GM18867 (cell line): ENCODE measurements around the gene RINT1.

Experiments
- ATAC-seq: cut with Tn5 transposase; IDR thresholded peaks from one replicate; pipeline ENCODE4 v1.9.1; 2021; ENCODE audit warnings: mild to moderate bottlenecking, moderate library complexity; ENCODE audit not compliant: unreplicated experiment

The RINT1 gene

DNA sequence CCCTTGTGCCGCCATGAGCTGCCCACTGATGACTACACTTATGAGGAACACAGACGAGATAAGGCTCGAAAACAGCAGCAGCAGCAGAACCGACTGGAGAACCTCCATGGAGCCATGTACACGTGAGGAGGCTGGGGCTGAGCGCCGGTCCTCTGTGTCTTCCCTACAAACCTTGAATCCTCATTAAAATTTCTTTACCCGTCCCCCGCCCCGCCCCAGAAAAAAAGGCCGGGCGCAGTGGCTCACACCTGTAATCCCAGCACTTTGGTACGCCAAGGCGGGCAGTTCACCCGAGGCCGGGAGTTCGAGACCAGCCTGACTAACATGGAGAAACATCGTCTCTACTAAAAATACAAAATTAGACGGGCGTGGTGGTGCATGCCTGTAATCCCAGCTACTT is 1.5 kb upstream of the RINT1 start:
- ATAC-seq = no peak

DNA sequence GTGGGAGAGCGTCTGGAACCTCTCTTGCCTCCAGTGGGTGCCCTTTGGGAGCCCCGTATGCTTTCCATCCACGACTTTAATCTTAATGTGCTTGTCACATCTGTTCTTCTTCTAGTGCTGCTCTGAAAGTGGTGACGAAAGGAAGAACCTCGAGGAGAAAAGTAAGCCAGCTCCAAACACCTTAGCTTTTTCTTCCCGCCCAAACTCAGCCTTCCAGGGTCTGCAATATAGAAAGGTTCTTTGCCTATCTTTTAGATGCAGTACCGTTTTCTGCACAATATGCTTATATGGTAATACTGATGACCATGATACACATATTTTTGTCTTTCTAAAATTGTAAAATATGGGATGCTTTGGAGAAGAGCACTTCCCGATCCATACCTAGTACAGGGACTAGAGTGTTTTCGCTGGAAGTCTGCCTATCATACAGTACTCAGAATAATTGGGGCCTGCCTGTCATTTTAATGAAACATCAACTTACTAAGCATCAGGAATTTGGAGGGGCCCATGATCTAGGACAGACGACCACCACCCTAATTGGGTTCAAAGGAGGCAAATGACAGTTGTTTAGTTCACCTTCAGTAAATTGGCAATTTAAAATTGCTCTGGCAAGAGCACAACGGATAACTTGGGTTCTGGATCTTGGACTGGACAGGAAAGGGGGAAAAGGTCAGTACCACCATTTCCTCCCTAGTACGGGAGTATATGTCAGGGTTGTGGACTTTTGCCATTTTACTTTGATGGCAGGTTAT is 884 bp downstream of the RINT1 start:
- no peak for ATAC-seq

DNA sequence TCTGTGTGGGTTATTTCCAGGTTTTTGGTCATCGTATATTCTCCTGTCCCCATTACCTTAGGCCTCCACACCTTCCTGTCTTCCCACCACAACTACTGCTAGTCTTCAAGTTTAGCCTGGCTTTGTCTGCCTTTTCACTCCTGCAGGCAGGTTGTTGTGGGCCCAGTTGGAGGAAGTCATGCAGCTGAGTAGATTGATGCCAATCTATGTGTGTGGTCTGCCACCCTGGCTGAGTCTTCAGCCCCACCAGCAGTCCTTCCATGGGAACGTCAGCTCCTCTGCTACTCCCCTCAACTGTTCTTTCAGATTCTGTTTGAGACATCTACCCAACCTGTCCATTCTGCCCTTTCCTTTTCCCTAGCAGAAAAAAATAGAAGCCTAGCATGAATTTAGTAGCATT is 6.3 kb downstream of the RINT1 start:
- ATAC-seq = no peak

DNA sequence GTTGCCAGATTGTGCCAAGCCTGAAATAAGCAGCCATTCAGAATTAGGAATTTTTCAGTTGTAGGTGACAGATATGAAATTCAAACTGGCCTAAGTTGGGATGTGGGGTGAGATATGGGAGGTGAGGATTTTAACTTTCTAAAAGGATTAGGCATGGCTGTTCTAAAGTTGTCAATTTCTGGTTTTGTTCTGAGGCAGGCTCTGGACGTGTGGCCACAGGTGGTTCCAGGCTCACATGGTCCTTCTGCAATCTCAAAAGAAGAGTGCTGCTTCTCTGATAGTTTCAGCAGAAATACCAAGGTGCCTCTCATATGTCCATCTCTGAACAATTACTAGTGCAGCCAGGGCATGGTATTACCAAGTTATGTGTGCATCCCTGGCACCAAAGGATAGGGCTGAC is 27.9 kb downstream of the RINT1 start:
- ATAC-seq = no peak

DNA sequence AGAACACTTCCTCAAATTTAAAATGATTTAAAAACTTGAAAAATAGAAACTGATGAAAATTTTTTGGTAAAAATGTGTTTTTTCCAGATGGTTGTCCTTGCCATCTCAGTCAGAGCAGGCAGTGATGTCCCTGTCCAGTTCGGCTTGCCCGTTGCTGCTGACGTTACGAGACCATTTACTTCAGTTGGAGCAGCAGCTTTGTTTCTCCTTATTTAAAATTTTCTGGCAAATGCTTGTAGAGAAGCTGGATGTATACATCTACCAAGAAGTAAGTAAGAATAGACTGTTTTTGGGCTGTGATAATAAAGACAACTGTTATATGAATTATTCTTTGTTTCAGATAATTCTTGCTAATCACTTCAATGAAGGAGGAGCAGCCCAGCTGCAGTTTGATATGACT is 33.2 kb downstream of the RINT1 start:
- no peak for ATAC-seq

DNA sequence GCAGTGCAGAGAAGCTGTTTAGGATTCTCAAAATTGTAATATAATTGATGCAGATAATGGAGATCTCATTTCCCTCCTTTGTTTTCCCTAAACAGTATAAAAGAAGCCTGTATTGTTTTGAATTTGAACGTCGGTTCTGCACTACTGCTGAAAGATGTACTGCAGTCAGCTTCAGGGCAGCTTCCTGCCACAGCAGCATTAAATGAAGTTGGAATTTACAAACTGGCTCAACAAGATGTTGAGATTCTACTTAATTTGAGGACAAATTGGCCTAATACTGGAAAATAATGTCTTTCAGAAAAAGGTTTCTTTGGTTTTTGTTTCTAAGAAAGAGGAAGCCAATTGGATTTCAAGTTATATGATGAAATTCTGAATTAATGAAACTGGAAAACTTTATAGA is 35.0 kb downstream of the RINT1 start:
- no peak for ATAC-seq

DNA sequence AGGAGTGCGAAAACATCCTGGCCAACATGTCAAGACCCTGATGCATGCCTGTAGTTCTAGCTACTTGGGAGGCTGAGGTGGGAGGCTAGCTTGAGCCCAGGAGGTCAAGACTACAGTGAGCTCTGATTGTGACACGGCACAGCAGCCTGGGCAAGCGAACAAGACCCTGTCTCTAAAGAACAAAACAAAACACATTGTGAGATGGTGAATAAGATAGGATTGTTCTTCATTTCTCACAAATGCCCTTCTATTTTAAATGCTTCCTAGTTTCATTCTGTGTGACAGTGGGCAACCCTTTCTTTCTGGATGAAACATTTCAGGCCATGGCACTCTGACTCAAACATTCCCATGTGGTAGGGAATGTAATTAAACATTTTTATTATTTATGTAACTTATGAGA is 35.8 kb downstream of the RINT1 start:
- no peak for ATAC-seq

DNA sequence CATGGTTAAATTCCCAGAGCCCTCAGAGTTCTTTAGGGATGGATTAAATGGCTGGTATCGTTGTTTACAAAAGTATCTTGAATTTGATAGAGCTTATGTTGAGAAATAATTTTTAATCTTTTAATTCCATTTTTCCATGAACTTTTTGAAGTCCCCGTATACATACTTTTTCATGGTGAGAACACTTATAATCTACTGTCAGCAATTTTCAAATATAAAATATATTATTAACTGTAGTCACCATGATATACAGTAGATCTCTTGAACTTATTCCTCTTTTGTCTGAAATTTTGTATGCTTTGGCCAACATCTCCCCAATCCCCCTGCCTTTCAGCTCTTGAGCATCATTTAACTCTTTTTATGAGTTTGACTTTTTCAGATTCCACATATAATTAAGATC is 39.9 kb downstream of the RINT1 start:
- no peak for ATAC-seq

DNA sequence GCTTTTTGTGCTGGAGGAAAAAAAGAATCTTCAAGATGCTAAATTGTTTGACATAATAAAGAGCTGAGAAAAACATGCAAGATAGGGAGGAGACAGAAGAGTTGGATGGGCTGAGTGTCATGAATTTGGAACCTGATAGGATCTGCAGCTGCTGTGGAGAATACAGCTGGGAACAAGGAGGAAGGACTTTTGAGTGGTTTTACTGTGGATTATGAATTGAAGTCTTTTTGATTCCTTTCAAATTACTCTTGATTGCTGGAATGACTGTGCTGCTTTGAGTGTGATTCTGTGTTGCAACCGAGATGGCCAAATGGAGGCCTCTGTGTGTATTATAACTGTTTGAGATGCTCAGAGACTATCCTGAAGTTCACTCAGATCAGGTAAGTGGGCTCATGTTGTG is 45.2 kb downstream of the RINT1 start:
- no peak for ATAC-seq

DNA sequence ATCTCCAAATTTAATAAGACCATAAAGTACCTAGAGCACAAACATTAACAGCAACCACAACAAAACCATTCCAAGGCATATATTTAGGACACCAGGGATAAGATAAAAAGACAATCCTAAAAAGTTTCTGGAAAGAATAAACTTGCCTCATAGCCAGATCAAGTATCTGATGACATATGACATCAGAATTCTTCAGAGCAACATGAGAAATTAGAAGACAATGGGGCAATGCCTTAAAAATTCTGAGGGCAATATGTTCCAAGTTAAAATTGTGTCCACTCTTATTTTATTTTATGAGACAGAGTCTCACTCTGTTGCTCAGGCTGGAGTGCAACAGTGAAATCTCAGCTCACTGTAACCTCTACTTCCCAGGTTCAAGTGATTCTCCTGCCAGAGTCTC is 46.5 kb downstream of the RINT1 start:
- ATAC-seq = no peak

DNA sequence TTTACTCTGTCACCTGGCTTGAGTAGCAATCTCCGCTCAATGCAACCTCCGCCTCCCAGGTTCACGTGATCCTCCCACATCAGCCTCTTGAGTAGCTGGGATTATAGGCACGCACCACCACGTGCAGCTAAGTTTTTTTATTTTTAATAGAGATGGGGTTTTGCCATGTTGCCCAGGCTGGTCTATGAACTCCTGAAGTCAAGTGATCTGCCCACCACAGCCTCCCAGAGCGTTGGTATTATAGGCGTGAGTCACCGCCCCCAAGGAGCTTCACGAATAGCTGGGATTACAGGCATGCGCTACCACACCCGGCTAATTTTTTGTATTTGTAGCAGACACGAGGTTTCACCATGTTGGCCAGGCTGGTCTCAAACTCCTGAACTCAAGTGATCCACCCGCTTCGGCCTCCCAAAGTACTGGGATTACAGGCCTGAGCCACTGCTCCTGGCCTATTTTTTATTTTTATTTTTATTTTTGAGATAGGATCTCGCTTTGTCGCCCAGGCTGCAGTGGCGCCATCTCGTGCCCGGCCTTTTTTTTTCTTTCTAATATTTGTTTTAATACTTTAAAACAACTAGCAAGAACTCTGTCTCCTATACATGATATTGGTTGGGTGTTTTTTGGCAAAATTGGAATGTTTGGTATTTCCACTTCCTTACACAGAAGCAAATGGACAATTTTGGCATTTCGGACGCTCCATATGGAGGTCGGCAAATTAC is 48.2 kb downstream of the RINT1 start:
- no peak for ATAC-seq

DNA sequence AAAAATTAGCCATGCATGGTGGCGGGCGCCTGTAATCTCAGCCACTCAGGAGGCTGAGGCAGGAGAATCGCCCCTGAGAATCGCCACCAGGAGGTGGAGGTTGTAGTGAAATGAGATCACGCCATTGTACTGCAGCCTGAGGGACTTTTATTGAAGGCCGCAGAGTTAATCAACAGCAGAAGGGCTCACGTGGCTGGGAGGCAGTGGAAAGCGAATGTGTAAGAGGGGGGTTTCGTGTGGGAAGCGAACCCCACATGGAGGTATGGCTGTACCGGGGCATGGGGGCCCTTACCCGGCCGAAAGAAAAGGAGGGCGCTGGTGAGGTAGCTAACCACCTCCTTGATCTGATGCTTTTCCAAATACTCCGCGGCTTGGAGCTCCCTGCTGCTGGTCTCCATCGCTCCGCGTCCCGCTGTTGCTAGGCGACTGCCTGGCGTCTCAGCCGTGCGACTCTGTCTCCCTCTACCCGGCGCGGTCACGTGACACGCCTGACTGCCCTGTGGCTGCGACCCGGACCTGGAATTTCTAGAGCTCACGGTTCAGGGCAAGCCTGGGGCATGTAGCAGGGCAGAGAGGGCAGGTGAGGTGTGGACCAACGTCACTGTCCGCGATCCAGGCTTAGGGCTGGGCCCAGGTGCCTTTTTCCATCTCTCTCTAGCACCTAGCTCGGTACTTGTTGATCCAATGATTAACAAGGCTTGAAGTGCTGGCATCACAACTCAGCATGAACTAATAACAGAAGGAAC is 49.2 kb downstream of the RINT1 start, which contains the start of gene EFCAB10:
TSS of gene EFCAB10 (minus strand) at position 428 of the 746 bp plus-strand sequence. CDS start at position 398, 30 bp downstream.
- peak; percentile 80 for ATAC-seq

DNA sequence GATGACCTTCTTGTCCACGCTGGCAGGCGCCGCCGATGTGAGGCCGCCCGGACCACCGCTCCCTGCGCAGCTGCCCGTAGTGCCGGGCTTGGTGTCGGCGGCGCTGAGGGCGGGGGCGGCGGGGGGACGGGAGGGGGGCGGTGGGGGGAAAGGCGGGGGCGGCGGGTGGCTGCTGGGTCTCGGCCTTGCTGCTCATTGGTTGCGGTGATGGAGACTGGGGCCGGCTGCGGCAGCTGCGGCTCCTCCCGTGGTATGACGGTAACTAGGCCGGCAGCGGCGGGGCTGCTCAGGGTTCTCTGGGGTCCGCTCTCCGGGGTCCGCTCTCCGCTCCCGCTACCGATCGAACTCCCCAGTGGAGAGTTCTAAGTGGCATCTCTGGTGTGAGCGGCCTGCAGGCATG is 51.1 kb downstream of the RINT1 start:
- ATAC-seq = no peak

DNA sequence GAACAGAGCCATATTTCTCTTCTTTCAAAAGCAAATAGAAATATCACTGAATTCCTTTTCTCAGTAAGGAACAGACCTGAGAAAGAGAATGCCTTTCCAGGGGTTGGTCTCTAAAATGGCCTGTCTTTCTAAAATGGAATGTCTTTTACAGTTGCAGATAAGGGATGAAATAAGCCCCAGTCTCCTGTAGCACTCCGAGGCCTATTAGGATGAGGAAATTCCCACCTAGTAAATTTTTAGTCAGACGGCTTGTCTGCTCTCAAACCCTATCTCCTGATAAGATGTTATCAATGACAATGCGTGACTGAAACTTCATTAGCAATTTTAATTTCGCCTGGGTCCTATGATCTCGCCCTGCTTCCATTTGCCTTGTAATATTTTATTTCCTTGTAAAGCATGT is 52.2 kb downstream of the RINT1 start:
- no peak for ATAC-seq

DNA sequence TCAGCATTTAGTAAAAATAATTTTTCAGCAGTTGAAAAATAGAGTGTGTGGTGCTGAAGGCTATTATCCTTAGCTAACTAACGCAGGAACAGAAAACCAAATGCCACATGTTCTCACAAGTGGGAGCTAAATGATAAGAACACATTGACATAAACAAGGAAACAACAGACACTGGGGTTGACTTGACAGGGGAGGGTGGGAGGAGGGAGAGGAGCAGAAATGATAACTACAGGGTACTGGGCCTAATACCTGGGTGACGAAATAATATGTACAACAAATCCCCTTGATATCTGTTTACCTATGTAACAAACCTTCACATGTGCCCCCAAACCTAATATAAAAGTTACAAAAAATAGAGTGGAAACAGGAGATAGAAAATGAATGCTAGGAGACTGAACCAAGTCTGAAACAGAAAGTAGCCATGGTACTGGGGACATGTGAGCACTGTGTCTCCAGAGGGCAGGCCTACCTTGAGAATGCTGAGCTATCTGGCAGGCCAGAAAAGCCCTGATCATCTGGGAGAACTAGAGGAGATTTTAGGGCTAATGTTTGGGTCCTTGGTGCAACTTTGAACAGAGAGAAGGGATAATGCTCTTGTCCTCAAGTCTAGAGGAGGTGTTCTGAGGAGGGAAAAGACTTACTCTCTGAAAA is 54.0 kb downstream of the RINT1 start:
- peak; percentile 54 for ATAC-seq

DNA sequence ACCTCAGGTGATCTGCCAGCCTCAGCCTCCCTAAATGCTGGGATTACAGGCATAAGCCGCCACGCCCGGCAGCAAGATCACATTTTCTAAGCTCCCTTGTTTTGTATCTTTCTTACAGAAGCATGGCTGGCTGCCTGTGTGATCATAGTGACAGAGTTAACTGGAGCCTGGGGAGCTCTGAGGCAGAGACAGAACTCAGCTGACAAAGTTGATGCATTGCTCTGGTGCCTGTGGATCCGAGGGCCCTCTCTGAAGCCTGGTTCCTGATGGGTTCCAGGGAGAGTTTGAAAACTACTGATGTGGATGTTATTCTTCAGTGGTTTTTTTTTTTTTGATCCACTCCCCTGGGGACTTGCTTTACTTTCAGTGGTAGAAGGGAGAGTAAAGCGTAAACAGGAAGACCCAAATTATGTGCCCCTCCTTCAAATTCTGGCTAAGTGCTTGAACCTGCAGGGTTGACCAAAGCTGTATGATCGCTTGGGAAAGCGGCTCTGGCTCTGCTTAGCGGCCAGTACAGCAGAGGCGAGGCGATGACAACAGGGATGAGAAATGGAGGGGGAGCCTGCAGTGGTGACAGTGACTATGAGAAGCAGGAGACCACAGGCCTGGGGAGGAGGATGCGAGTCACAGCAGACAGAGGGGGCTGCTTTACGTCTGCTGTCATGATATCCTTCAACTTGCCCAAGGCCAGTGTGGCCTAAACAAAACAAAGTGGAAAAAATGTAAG is 56.1 kb downstream of the RINT1 start:
- no peak for ATAC-seq

DNA sequence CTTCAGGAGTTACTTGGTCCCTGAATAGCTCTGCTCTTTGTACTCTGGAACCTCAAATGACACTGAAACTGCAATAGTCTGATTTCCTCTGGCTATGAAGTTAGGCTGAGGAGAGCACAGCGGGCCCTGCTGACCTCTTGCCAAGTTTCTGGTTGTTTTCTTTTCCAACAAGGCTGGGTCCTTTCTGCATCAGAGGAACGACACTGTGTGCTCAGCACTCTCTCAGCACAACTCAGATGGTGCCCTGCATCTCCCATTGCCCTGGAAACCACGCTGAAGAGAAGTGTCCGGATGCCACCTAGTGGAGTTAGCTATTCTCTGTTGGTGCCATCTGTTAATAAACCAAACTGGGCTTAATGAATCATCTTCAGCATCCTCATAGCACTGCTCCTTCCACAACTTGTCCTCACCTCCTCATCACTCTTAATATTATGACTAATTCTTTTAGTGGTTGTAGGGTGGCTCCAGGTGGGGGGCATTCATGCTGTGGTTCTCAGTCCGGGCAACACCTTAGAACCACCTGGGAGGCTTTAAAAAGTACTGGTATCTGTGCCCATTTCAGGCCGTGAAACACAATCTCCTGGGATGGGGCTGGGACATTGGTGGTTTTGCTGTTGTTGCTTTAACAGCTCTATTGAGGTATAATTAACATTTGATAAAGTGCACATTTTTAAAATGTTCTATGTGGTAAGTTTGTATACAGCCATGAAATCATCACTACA is 57.5 kb downstream of the RINT1 start:
- ATAC-seq = peak; percentile 91

DNA sequence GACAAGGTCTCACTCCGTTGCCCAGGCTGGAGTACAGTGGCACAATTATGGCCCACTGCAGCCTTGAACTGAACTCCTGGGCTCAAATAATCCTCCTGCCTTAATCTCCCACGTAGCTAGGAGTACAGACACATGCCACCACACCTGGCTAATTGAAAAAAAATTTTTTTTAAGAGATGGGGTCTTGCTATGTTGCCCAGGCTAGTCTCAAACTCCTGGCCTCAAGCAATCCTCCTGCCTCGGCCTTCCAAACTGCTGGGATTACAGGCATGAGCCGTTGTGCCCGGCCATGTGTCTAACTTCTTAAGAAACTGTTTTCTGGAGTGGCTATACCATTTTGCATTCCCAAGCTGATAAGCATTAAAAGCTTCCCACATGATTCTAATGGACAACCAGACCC is 58.8 kb downstream of the RINT1 start:
- ATAC-seq = no peak

DNA sequence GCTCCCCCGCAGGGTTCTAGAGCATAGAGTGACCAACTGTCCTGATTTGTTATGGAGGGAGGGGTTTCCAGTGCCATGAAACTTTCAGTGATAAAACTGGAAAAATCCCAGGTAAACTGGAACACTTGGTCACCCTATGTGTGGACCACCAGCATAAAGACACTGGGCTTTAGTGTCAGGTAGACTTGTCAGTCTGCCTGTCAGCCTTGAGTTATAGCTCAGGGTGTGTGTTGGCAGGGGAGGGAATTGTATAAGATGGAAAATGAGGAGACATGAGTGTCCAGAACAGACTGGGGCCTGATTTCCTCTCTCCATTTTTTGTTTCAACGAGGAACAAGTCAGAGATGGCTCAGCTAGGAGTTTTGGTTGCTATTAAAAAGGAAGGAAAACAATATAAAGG is 59.5 kb downstream of the RINT1 start:
- ATAC-seq = no peak

DNA sequence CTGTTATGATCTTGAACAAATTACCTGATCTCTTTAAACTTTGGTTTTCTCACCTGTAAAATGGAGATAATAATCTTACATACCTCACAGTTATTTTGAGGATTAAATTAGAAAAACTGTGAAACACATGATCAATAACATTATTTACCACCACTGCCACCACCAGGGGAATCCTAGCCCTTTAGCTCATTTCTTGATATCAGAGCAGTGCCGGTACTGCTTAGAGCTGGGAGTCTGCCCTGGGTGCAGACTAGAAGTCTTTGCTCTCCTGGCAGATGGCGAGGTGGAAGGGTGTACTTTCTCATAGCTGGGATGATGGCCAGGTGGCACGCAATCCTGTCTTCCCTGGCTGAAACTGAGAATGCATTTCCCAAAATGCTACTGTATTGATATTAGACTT is 62.0 kb downstream of the RINT1 start:
- ATAC-seq = no peak
